ENCODE measurements around the gene LRRC36.

The LRRC36 gene

DNA sequence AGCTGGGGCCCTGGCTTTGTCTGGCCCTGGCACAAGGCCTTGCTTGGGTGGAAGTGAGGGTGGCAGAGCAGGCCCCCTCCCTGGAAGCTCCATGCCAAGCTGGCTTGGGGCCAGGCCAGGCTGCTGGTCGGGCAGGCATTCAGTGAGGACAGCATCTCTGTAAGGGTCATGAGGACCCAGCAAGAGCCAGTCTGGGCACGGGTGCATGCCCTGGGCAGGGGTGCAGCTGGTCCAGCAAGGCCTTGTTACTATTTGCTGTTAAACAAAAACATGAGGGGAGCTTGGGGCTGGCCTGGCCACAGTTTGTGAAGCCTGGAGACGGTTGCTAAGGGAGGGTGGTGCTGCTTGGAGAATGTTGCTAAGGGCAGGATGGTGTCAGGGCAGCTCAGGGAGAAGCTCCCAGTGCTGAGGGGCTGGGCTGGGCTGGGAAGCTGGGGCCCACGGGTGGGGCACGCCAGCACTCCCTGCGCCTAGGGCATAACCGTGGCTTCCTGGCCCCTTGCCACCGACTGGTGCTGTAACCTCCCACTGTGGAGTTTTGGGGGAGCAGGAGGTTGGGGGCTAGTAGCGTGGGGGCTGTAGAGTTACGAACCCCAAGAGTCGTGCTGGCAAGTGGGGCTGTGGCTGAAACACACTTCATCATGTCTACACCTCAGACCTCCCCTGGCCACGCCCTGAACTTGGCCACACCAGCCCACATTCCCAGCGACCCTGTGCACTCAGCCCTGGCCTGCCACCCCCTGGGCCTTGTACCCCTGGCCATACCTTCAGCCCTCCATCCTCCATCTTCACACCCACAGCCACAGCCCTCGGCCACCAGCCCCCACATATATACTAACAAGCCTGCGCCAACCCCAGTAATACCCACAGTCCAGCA lies 65.0 kb downstream of the LRRC36 start:
- H3K27me3 ChIP-seq (ENCODE audit: control insufficient read depth in 1 of 2, insufficient read depth in 2 of 2, low read length in 2 of 2): peaks cover 0 to 8% of the 10 kb centered on the region in 2 donors
- H3K9ac ChIP-seq (ENCODE audit: low read length in 2 of 2): peak overlapping the region; percentile 29 to 61
- no peaks in the 10 kb centered on the region for H3K9me3 ChIP-seq (ENCODE audit: control insufficient read depth in 2 of 2, low read length in 2 of 2)
- peak overlapping the region; percentile 66 for H3K27ac ChIP-seq (ENCODE audit: low read length)
- H3K36me3 ChIP-seq (ENCODE audit: control insufficient read depth in 2 of 2, insufficient read depth in 2 of 2, low read length in 2 of 2): no peaks in the 10 kb centered on the region
- H3K4me1 ChIP-seq (ENCODE audit: control insufficient read depth, insufficient read depth, low read length): peaks cover 54% of the 10 kb centered on the region
- H3K4me3 ChIP-seq (ENCODE audit: low read length in 2 of 2): peak overlapping the region; percentile 75 to 78

DNA sequence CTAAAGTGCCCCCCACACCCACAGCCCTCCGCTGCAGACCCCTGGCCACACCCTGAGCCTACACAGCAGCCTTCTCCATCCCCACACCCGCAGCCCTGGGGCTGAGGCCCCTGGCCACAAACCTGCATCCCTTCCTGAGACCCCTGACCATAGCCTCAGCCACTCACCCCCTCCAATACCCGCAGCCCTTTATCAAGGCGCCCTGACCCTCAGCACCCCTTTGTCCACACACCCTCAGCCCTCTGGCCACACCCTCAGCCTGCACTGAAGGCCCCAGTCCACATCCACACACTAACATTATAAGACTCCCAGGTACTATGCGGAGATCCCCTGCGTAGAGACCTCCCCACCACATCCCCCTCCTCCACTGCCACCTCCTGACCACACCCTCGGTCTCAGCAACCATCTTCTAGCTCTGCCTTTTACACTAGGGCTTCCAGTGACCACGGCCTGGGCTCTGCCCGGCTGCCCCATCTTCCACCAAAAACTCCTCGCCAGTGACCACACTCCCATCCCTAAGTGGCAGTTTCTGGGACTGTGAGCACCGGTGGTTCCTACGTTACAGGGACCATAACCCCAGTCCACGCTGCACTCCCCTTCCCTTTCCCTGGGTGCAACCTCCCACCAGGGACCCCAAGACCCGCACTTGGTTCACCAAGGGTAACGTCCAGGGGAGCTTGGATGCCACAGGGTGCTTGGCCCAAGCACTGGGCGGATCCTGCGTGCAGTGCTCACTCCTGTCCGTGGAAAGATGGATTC lies 65.9 kb downstream of the LRRC36 start:
- Histone ChIP-seq H3K27me3 (ENCODE audit: control insufficient read depth in 1 of 2, insufficient read depth in 2 of 2, low read length in 2 of 2) (peaks cover 0 to 8% of the 10 kb centered on the region in 2 donors), H3K4me3 (ENCODE audit: low read length in 2 of 2) (peak overlapping the region; percentile 75 to 78), H3K36me3 (ENCODE audit: control insufficient read depth in 2 of 2, insufficient read depth in 2 of 2, low read length in 2 of 2) (no peaks in the 10 kb centered on the region), H3K9me3 (ENCODE audit: control insufficient read depth in 2 of 2, low read length in 2 of 2) (no peaks in the 10 kb centered on the region), H3K9ac (ENCODE audit: low read length in 2 of 2) (peak overlapping the region; percentile 61 to 66), H3K4me1 (ENCODE audit: control insufficient read depth, insufficient read depth, low read length) (peaks cover 60% of the 10 kb centered on the region), H3K27ac (ENCODE audit: low read length) (peak overlapping the region; percentile 66)

DNA sequence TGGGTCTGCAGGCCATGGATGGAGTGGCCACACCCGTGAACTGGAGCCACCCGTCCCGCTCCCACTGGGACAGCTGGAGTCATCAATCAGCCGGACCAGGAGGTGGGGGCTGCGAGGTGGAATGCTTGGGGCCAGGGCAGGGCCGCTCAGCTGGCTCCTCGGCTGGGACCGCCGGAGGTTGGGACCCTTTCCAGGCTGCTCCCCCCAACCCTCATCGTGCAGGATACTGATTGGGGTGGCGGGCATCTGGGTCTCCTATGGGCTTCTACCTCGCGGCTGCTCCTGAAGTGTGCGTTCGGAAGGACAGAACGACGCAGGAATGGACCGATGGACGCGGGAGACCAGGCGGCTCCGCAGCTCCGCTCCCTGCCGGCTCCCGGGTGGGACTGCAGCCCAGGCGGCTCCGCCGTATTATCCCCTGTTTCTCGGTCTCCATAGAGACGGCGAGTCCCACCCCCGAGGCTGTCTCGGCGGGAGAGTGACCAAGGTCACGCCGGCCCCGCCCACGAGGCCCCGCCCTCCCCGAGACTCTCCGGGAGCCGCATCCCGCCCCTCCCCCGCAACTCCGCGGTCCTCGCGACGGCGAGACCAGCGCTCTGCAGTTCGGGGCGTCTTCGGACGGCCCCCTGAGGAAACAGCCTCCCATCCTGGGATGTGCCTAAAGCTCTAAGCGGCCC lies 66.6 kb downstream of the LRRC36 start, which contains the start of gene TPPP3:
Gene TPPP3, minus strand, starts transcription at position 388 of the 677 bp plus-strand sequence. CDS start 2,387 bp downstream, outside the sequence.
- Histone ChIP-seq H3K4me3 (ENCODE audit: low read length in 2 of 2) (peak within 1 kb of the TSS; percentile 75 to 78), H3K27me3 (ENCODE audit: control insufficient read depth in 1 of 2, insufficient read depth in 2 of 2, low read length in 2 of 2) (peaks cover 0 to 8% of the 10 kb centered on the region in 2 donors), H3K9me3 (ENCODE audit: control insufficient read depth in 2 of 2, low read length in 2 of 2) (no peaks in the 10 kb centered on the region), H3K9ac (ENCODE audit: low read length in 2 of 2) (peak within 1 kb of the TSS; percentile 61 to 66), H3K36me3 (ENCODE audit: control insufficient read depth in 2 of 2, insufficient read depth in 2 of 2, low read length in 2 of 2) (no peaks in the 10 kb centered on the region), H3K4me1 (ENCODE audit: control insufficient read depth, insufficient read depth, low read length) (peaks cover 64% of the 10 kb centered on the region), H3K27ac (ENCODE audit: low read length) (peak within 1 kb of the TSS; percentile 66)

GRCh38 chr16:67393788-67394154 lies 67.2 kb downstream of the LRRC36 start:
- Histone ChIP-seq H3K4me1 (ENCODE audit: control insufficient read depth, insufficient read depth, low read length) (peaks cover 69% of the 10 kb centered on the region), H3K4me3 (ENCODE audit: low read length in 2 of 2) (peak overlapping the region; percentile 75 to 78)

DNA sequence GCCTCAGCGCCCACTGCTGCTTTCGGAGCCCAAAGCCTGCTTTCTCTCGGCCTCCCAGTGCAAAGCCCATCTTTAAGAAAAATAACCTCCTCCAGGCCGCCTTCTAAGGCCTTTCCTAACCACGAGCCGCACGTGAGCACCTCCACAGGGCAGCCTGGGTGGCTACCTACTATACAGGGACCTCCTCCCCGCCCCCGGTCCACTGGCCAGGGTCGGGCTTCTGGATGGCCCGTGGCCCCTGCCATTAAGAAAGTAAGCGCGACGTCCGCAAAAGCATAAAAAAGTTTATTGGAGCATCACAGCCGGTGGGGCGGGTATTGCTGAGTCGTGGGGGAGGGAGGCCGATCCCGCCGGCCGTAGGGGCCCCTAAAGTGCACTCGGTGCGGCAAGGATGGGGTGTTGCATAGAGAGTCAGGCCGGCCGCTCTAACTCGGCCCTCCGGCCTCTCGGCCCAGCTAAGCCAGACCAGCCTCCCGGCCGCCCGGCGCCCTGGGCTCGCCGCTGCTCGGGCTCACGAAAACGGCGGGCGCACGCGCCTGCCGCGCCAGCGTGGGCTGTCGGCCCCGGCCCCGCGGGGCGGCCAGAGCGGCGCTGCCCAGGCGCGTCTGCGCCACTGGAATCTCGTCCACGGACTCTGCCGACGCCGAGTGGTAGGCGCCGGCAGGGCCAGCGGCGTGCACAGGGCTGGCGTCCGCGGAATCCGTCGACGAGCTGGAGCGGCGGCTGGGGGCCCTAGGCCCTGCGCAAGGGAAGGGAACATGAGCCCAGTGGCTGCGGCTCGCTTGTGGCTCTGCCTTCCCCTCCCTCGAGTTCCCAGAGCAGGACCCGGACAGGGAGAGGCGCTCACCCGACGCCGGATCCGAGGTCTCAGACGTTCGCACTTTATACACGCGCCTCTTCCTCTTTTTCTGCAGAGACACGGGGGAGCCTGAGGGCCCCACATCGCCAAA lies 67.8 kb downstream of the LRRC36 start:
- Histone ChIP-seq H3K36me3 (ENCODE audit: control insufficient read depth in 2 of 2, insufficient read depth in 2 of 2, low read length in 2 of 2) (no peaks in the 10 kb centered on the region), H3K27ac (ENCODE audit: low read length) (peak overlapping the region; percentile 66), H3K4me3 (ENCODE audit: low read length in 2 of 2) (peak overlapping the region in 1 of 2 donors; percentile 78), H3K9me3 (ENCODE audit: control insufficient read depth in 2 of 2, low read length in 2 of 2) (no peaks in the 10 kb centered on the region), H3K27me3 (ENCODE audit: control insufficient read depth in 1 of 2, insufficient read depth in 2 of 2, low read length in 2 of 2) (peaks cover 0 to 8% of the 10 kb centered on the region in 2 donors), H3K9ac (ENCODE audit: low read length in 2 of 2) (no peak overlapping the region), H3K4me1 (ENCODE audit: control insufficient read depth, insufficient read depth, low read length) (peaks cover 75% of the 10 kb centered on the region)

More at GRCh38 chr16:67393788-67394154, 67.2 kb downstream of the LRRC36 start:
- Histone ChIP-seq H3K27ac (ENCODE audit: low read length) (peak overlapping the region; percentile 66), H3K36me3 (ENCODE audit: control insufficient read depth in 2 of 2, insufficient read depth in 2 of 2, low read length in 2 of 2) (no peaks in the 10 kb centered on the region), H3K9ac (ENCODE audit: low read length in 2 of 2) (peak overlapping the region; percentile 13 to 55), H3K27me3 (ENCODE audit: control insufficient read depth in 1 of 2, insufficient read depth in 2 of 2, low read length in 2 of 2) (peaks cover 0 to 8% of the 10 kb centered on the region in 2 donors), H3K9me3 (ENCODE audit: control insufficient read depth in 2 of 2, low read length in 2 of 2) (no peaks in the 10 kb centered on the region)

DNA sequence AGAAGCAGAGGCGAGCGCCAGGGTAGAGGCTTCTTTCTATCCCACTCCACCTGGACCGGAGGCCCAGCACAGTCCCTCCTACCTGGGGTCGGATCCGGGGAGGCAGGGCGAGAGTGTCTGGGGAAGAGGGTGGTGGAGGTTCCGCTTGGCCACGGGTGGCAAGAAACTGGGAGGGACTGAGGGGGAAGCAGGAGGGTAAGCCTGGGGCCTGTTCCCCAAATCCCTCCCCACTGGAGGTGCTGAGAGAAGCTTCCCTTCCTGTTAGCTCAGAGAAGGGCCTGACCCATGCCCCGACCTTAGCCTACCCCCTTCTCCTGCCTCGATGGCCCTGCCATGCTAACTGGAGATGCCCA lies 68.5 kb downstream of the LRRC36 start:
- Histone ChIP-seq H3K27ac (ENCODE audit: low read length) (no peak overlapping the region), H3K9me3 (ENCODE audit: control insufficient read depth in 2 of 2, low read length in 2 of 2) (no peaks in the 10 kb centered on the region), H3K4me1 (ENCODE audit: control insufficient read depth, insufficient read depth, low read length) (peaks cover 76% of the 10 kb centered on the region), H3K9ac (ENCODE audit: low read length in 2 of 2) (no peak overlapping the region), H3K27me3 (ENCODE audit: control insufficient read depth in 1 of 2, insufficient read depth in 2 of 2, low read length in 2 of 2) (peaks cover 0 to 8% of the 10 kb centered on the region in 2 donors), H3K36me3 (ENCODE audit: control insufficient read depth in 2 of 2, insufficient read depth in 2 of 2, low read length in 2 of 2) (no peaks in the 10 kb centered on the region), H3K4me3 (ENCODE audit: low read length in 2 of 2) (no peak overlapping the region)

DNA sequence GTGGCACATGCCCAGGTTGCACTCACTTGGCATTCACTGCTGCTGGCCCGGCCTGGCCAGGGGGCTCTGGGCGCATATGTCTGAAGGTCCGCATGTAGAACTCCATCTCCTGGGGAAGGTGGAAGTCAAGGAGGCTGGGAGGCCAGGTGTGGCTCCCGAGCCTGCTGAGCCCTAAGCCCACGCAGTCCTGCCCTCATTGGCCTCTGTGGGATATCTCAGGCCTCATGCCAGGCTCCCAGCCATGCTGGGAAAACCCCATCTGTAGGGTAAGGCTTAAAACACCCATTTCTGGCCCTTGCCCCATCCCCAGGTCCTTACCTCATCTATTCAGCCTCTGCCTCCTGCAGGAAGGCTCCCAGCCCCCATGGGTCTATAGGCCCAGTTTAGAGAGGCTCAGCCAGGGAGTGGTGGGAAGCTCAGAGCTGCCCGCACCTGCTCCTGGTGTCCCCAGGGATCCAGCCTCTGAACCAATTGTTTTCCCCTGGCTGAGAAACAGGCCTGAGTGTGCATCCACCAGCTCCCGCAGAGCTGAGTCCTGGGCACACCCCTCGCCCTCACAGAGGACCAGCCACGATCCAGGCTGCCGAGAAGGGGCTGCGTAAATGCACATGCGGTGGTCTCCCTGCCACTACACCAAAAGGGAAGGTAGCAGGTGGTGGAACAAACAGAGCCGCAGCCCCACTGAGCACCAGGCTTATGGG lies 69.0 kb downstream of the LRRC36 start:
- Histone ChIP-seq H3K9me3 (ENCODE audit: control insufficient read depth in 2 of 2, low read length in 2 of 2) (no peaks in the 10 kb centered on the region), H3K27ac (ENCODE audit: low read length) (no peak overlapping the region), H3K4me1 (ENCODE audit: control insufficient read depth, insufficient read depth, low read length) (peaks cover 76% of the 10 kb centered on the region), H3K27me3 (ENCODE audit: control insufficient read depth in 1 of 2, insufficient read depth in 2 of 2, low read length in 2 of 2) (peaks cover 0 to 8% of the 10 kb centered on the region in 2 donors), H3K36me3 (ENCODE audit: control insufficient read depth in 2 of 2, insufficient read depth in 2 of 2, low read length in 2 of 2) (no peaks in the 10 kb centered on the region), H3K4me3 (ENCODE audit: low read length in 2 of 2) (no peak overlapping the region), H3K9ac (ENCODE audit: low read length in 2 of 2) (peak overlapping the region in 1 of 2 donors; percentile 13)

DNA sequence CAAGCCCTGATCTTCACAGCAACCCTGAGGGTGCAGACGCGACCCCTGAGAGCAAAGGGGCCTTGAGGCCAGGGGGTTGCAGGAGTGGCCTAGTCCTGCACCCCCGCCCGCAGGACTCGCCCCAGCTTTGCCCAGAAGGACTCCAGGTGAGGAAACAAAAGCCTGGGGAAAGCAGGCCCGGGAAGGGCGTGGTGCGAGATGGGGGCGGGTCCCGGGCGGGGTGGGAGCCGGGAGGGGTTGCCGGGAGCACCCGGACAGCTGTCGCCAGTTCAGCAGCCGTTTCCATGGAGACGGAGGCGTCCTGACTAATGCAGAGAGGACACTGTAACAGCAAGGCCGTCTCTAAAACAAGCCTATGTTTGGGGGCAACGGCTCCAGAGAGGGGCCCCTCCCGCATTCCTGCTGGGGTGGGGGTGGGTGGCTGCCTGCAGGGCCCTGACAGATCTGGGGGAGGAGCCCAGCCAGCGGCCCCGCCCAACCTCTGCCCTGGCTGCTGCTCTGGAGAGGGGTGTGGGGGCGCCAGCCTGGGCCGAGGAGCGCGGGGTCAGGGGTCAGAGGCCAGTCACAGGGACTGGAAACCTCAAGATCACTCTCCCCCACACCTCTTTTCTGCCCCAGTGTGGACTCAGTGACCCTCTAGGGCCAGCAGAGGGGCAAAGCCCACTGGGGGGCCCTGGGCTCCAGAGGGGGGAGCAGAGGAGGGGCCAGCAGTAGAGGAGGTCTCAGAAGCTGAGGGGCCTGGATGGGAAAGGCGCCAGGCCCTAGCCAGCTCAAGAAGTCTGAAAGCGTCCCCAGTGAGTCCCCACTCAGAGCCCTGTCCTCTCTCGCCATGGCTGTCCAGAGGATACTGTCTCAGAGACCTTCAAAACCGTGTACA lies 69.8 kb downstream of the LRRC36 start:
- Histone ChIP-seq H3K4me1 (ENCODE audit: control insufficient read depth, insufficient read depth, low read length) (peaks cover 68% of the 10 kb centered on the region), H3K27ac (ENCODE audit: low read length) (peak overlapping the region; percentile 53), H3K4me3 (ENCODE audit: low read length in 2 of 2) (peak overlapping the region in 1 of 2 donors; percentile 29), H3K27me3 (ENCODE audit: control insufficient read depth in 1 of 2, insufficient read depth in 2 of 2, low read length in 2 of 2) (peaks cover 0 to 8% of the 10 kb centered on the region in 2 donors), H3K9me3 (ENCODE audit: control insufficient read depth in 2 of 2, low read length in 2 of 2) (no peaks in the 10 kb centered on the region), H3K9ac (ENCODE audit: low read length in 2 of 2) (peak overlapping the region in 1 of 2 donors; percentile 42), H3K36me3 (ENCODE audit: control insufficient read depth in 2 of 2, insufficient read depth in 2 of 2, low read length in 2 of 2) (no peaks in the 10 kb centered on the region)
